Karpas-422 (cell line): ENCODE results near the gene GCHFR. TPM values are rescaled to one million over a fixed set of nuclear protein-coding genes. Genes with fewer than 3 reads are reported as not detected.

Source experiments
- DNase-seq: peaks from one replicate; pipeline ENCODE4 v3.0.0-alpha.2; 2015
- H2AFZ ChIP-seq: fragments of 200-600 bp; sonication (generic); 2 replicates; pipeline ENCODE4 v1.6.1; 2014; ENCODE audit warnings: antibody characterized with exemption, low read length, mixed read lengths
- H3K27ac ChIP-seq: fragments of 200-600 bp; sonication (generic); 2 replicates; pipeline ENCODE4 v1.5.1; 2014; ENCODE audit warnings: mild to moderate bottlenecking, low read length, moderate library complexity
- H3K27me3 ChIP-seq: fragments of 200-600 bp; sonication (generic); 2 replicates; pipeline ENCODE4 v1.6.1; 2014; ENCODE audit warnings: low read length, mixed read lengths
- H3K36me3 ChIP-seq: fragments of 200-600 bp; sonication (generic); 2 replicates; pipeline ENCODE4 v1.6.1; 2014; ENCODE audit warnings: low read length, mixed read lengths; ENCODE audit not compliant: insufficient read depth
- H3K4me1 ChIP-seq: fragments of 200-600 bp; sonication (generic); 2 replicates; pipeline ENCODE4 v1.6.1; 2014; ENCODE audit warnings: mild to moderate bottlenecking, low read length, mixed read lengths
- H3K4me2 ChIP-seq: fragments of 200-600 bp; sonication (generic); 2 replicates; pipeline ENCODE4 v1.6.1; 2014; ENCODE audit warnings: low read length, low read depth, mild to moderate bottlenecking; ENCODE audit not compliant: poor library complexity, severe bottlenecking
- H3K4me3 ChIP-seq: fragments of 200-600 bp; sonication (generic); 2 replicates; pipeline ENCODE4 v1.5.1; 2014; ENCODE audit warnings: mild to moderate bottlenecking, antibody characterized with exemption, low read length, mixed read lengths
- H3K79me2 ChIP-seq: fragments of 200-600 bp; sonication (generic); 2 replicates; pipeline ENCODE4 v1.6.1; 2014; ENCODE audit warnings: mild to moderate bottlenecking, low read length, mixed read lengths
- H3K9ac ChIP-seq: fragments of 200-600 bp; sonication (generic); 2 replicates; pipeline ENCODE4 v1.6.0; 2014; ENCODE audit warnings: low read length
- H3K9me2 ChIP-seq: fragments of 200-600 bp; sonication (generic), shearing (Covaris generic); replicated peaks from 2 replicates; pipeline ENCODE4 v1.6.0; 2014; ENCODE audit warnings: mild to moderate bottlenecking, low read length, moderate library complexity; ENCODE audit not compliant: insufficient read depth
- H3K9me3 ChIP-seq: fragments of 300-700, 200-600 bp; sonication (generic); 2 replicates; pipeline ENCODE4 v1.6.1; 2014; ENCODE audit warnings: low read length, mixed read lengths
- H4K20me1 ChIP-seq: fragments of 200-600 bp; sonication (generic); 2 replicates; pipeline ENCODE4 v1.6.1; 2014; ENCODE audit warnings: mild to moderate bottlenecking, antibody characterized with exemption, low read length, low read depth; ENCODE audit not compliant: insufficient read depth
- total RNA-seq: library from RNA; depleted of rRNA; stranded (reverse); fragments of >200 nt; shearing (Covaris generic); gene quantifications from 2 replicates; pipeline ENCODE4 v1.2.3, GENCODE V29; 2014; ENCODE audit warnings: low replicate concordance

The GCHFR gene
- total RNA-seq, 1 experiment from 2014 or later, result 173 TPM

- Histone ChIP-seq H3K9me3 (no peaks in the 10 kb centered on the region), H3K4me2 (no peak overlapping the region), H3K9me2 (no peaks in the 10 kb centered on the region), H3K79me2 (peaks cover 21% of the 10 kb centered on the region), H3K36me3 (peaks cover 5% of the 10 kb centered on the region; the same call in 1 of the 2 replicates), H2AFZ (no peak overlapping the region), H3K4me1 (peaks cover 26% of the 10 kb centered on the region), H3K4me3 (no peak overlapping the region), H3K9ac (0 out of 2 replicates have a peak overlapping the region, but pooled peaks have one; percentile 21), H3K27ac (peak overlapping the region; percentile 56), H3K27me3 (no peaks in the 10 kb centered on the region), H4K20me1 (no peaks in the 10 kb centered on the region)
- no peak for DNase-seq
Observed at GRCh38 chr15:40747685-40748631, 15.9 kb upstream of the GCHFR start.

- Histone ChIP-seq H4K20me1 (no peaks in the 10 kb centered on the region), H3K4me3 (no peak overlapping the region), H3K9me3 (no peaks in the 10 kb centered on the region), H3K9me2 (no peaks in the 10 kb centered on the region), H3K79me2 (peaks cover 33% of the 10 kb centered on the region), H3K4me2 (no peak overlapping the region), H3K9ac (no peak overlapping the region), H2AFZ (no peak overlapping the region), H3K4me1 (peaks cover 38% of the 10 kb centered on the region), H3K27ac (no peak overlapping the region), H3K36me3 (peaks cover 5% of the 10 kb centered on the region; the same call in 1 of the 2 replicates), H3K27me3 (no peaks in the 10 kb centered on the region)
- no peak for DNase-seq
Observed at GRCh38 chr15:40749151-40749630, 14.7 kb upstream of the GCHFR start.

GRCh38 chr15:40750885-40751284, 13.0 kb upstream of the GCHFR start:
- Histone ChIP-seq H3K9me3 (no peaks in the 10 kb centered on the region), H2AFZ (no peak overlapping the region), H4K20me1 (no peaks in the 10 kb centered on the region), H3K9me2 (no peaks in the 10 kb centered on the region), H3K79me2 (peaks cover 41% of the 10 kb centered on the region), H3K4me3 (no peak overlapping the region), H3K9ac (no peak overlapping the region), H3K4me2 (no peak overlapping the region), H3K36me3 (peaks cover 5% of the 10 kb centered on the region; the same call in 1 of the 2 replicates), H3K4me1 (peaks cover 42% of the 10 kb centered on the region), H3K27me3 (no peaks in the 10 kb centered on the region), H3K27ac (no peak overlapping the region)
- DNase-seq, result no peak

- no peaks in the 10 kb centered on the region for H3K9me2 ChIP-seq
- H3K4me3 ChIP-seq, result no peak overlapping the region
- peaks cover 41% of the 10 kb centered on the region for H3K79me2 ChIP-seq
- no peak overlapping the region for H2AFZ ChIP-seq
- H3K9ac ChIP-seq, result no peak overlapping the region
- H3K4me1 ChIP-seq, result peaks cover 41% of the 10 kb centered on the region
- no peak overlapping the region for H3K27ac ChIP-seq
- DNase-seq, result no peak
- H3K27me3 ChIP-seq, result no peaks in the 10 kb centered on the region
- no peaks in the 10 kb centered on the region for H3K9me3 ChIP-seq
- peaks cover 5% of the 10 kb centered on the region; the same call in 1 of the 2 replicates for H3K36me3 ChIP-seq
- H3K4me2 ChIP-seq, result no peak overlapping the region
- H4K20me1 ChIP-seq, result no peaks in the 10 kb centered on the region
Observed at GRCh38 chr15:40751745-40752144, 12.1 kb upstream of the GCHFR start.

GRCh38 chr15:40754574-40754882, 9.3 kb upstream of the GCHFR start:
- Histone ChIP-seq H4K20me1 (no peaks in the 10 kb centered on the region), H3K4me1 (peaks cover 35% of the 10 kb centered on the region), H3K79me2 (peaks cover 41% of the 10 kb centered on the region), H3K27me3 (no peaks in the 10 kb centered on the region), H3K9me3 (no peaks in the 10 kb centered on the region), H3K27ac (no peak overlapping the region), H3K4me3 (peak overlapping the region; percentile 96), H3K36me3 (no peaks in the 10 kb centered on the region), H3K4me2 (peak overlapping the region; percentile 73), H3K9me2 (no peaks in the 10 kb centered on the region), H2AFZ (no peak overlapping the region; the same call in 1 of the 2 replicates), H3K9ac (peak overlapping the region; percentile 87)
- DNase-seq, result no peak

GRCh38 chr15:40754883-40755811, 8.7 kb upstream of the GCHFR start, which contains the start of gene RMDN3:
Gene RMDN3, minus strand, starts transcription at chr15:40755254. Its CDS starts 471 bp downstream, at chr15:40754783.
- peak within 1 kb of the TSS; percentile 83; the same call in 1 of the 2 replicates for H2AFZ ChIP-seq
- H3K9me2 ChIP-seq, result no peaks in the 10 kb centered on the region
- H3K27me3 ChIP-seq, result no peaks in the 10 kb centered on the region
- no peaks in the 10 kb centered on the region for H3K9me3 ChIP-seq
- peak within 1 kb of the TSS; percentile 87 for H3K9ac ChIP-seq
- H3K4me1 ChIP-seq, result peaks cover 35% of the 10 kb centered on the region
- peak within 1 kb of the TSS; percentile 96 for H3K4me3 ChIP-seq
- peak within 1 kb of the TSS; percentile 80 for H3K27ac ChIP-seq
- DNase-seq, result peak; percentile 98
- peaks cover 41% of the 10 kb centered on the region for H3K79me2 ChIP-seq
- no peaks in the 10 kb centered on the region for H3K36me3 ChIP-seq
- H4K20me1 ChIP-seq, result no peaks in the 10 kb centered on the region
- peak within 1 kb of the TSS; percentile 73 for H3K4me2 ChIP-seq

- Histone ChIP-seq H4K20me1 (no peaks in the 10 kb centered on the region), H3K27ac (peak overlapping the region; percentile 80), H3K4me1 (peaks cover 36% of the 10 kb centered on the region), H3K9me2 (no peaks in the 10 kb centered on the region), H3K9ac (peak overlapping the region; percentile 72), H2AFZ (0 out of 2 replicates have a peak overlapping the region, but pooled peaks have one; percentile 11), H3K79me2 (peaks cover 37% of the 10 kb centered on the region), H3K4me2 (peak overlapping the region; percentile 73), H3K9me3 (no peaks in the 10 kb centered on the region), H3K36me3 (no peaks in the 10 kb centered on the region), H3K27me3 (no peaks in the 10 kb centered on the region), H3K4me3 (peak overlapping the region; percentile 96)
- DNase-seq, result peak; percentile 70
Observed at GRCh38 chr15:40755812-40756208, 8.1 kb upstream of the GCHFR start.
